Upper lobe of left lung (tissue), 4 donors: ENCODE data around the gene RTP4.

Experiments
- CTCF ChIP-seq, 6 experiments: fragments of 450-650 bp in 4 of 6; fragments of 200-600 bp in 2 of 6; sonication (generic) in 2 of 6; IDR thresholded peaks; one replicate each; pipeline ENCODE4 v1.5.1; 2016 to 2019; ENCODE audit warnings: antibody characterized with exemption in 6 of 6
- POLR2A ChIP-seq, 4 donors: fragments of 450-650 bp; IDR thresholded peaks; one replicate each; pipeline ENCODE4 v1.5.1; 2016 to 2017; ENCODE audit warnings: antibody characterized with exemption in 4 of 4, mild to moderate bottlenecking in 2 of 4
- POLR2AphosphoS5 ChIP-seq, 2 donors: sonication (generic); formaldehyde crosslinking; IDR thresholded peaks; one replicate each; pipeline ENCODE4 v1.5.1; 2017; ENCODE audit warnings: antibody characterized with exemption in 2 of 2

GRCh38 chr3:187385296-187385695 lies 17.1 kb downstream of the RTP4 start:
- no peak for TF ChIP-seq CTCF (IDR thresholded peaks at IDR 0.05)
- no peak for TF ChIP-seq POLR2A (IDR thresholded peaks at IDR 0.05)
- no peak for TF ChIP-seq POLR2AphosphoS5 (IDR thresholded peaks at IDR 0.05)
